Kasumi-1 (cell line): ENCODE measurements around the gene ZNF521.
"Not testable (repeated sequence)": the region's sequence is repeated elsewhere in the genome, so short reads cannot be mapped to it uniquely, and the experiment has no call there.

Experiments
- DNase-seq, 2 experiments: peaks; one replicate each; lab custom pipeline; 2025; lab: John Stamatoyannopoulos, UW

The ZNF521 gene

DNA sequence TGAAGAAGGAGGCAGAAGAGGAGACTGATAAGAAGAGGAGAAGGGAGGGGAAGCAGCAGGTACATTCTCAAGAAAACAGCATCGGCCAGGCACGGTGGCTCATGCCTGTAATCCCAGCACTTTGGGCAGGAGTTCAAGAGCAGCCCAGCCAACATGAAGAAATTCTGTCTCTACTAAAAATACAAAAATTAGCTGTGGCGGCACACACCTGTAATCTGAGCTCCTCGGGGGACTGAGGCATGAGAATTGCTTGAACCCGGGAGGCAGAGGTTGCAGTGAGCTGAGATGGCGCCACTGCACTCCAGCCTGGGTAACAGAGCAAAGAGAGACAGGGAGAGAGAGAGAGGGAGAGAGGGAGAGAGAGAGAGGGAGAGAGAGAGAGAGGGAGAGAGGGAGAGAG, 318.8 kb downstream of the ZNF521 start:
- not testable (repeated sequence) for DNase-seq

GRCh38 chr18:25029802-25030201, 322.2 kb downstream of the ZNF521 start:
- no peak for DNase-seq

DNA sequence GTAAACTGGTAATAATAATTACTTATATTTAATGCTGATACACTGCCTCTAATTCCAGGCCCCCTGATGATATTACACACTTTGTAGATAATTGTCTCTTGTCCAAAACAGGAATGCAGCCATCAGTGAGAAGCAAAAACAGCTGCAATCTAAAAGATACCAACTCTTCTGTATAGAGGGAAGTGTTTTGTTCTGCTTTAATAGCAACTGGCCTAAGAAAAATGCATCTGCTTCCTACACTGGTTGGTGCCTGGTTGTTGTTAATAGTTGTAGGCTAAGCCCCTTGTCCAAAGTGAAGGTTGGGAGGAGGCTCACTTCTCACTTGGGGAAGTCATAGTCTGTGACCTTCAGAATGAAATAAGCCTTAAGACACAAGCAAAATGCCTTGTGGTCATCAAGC, 332.0 kb downstream of the ZNF521 start:
- no peak for DNase-seq

DNA sequence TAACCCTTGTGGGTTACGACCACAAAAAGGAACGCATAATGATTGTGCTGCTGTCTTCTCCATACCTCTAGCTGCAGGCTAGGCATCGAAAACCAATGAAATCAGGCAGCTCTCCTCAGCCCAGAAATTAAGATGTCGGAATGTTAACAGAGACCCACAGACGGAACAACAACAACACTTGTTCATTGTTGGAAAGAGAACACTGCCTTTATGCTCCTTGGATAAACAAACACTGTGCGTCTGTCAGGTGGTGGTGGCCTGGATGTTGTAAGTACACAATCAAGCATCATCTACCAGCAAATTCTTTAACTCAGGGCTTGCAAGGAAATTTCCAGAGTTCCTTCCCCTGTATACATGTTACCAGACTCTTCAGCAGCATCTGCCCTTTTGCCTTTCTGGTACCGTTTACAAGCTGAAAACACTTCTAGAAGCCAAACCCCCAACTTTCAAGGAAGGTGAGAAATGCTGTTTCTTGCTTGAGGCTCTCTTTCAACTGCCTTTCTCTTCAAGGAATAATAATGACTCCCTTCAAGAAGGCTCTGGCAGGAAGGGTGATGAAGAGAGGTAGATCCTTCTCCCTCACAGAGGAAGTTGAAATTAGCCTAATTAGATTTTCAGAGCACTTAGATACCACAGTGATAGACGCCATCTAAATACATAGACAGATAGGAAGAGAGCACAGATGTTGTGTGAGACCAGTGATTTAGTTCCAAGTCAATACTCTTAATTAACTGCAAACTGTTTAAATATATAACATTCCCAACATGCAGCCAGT, 332.7 kb downstream of the ZNF521 start:
- no peak for DNase-seq

DNA sequence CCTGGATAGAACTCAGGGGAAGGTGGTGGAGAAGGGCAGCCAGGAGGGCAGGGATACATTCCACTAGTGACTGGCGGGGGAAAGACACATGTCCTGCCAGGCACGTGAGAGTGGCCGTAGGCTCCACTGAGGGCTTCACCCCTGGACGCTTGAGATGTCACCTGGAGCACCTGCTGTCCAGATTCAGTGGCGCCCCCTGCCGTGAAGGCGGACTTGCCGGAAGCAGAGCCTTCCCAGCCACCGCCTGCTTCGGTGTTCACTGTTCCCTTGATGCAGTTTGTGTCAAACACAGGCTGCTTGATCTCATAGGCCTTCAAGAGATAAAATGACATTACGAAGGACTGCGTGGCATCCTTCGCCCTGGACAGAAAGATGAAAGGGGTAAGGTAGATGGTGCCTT, 335.3 kb downstream of the ZNF521 start:
- DNase-seq, result no peak

GRCh38 chr18:25016181-25016580, 335.8 kb downstream of the ZNF521 start:
- DNase-seq, result no peak
